Kidney (tissue), 14 donors: ENCODE measurements around the gene SCYL3. TPM values are rescaled to one million over a fixed set of nuclear protein-coding genes. Genes with fewer than 3 reads are reported as not detected.

Experiments used
- DNase-seq, 5 donors: peaks; one replicate each; pipeline ENCODE4 v3.0.0-alpha.2; 2013 to 2020
- FAIRE-seq: peaks from 2 replicates; lab custom pipeline; 2012; peaks lifted over from hg19 to GRCh38; lab: Jason Lieb, UNC
- H3K27ac ChIP-seq, 2 donors: one replicate each; pipeline ENCODE4 v1.7.0; 2013; ENCODE audit warnings: low read depth in 2 of 2, low read length in 2 of 2, inconsistent platforms in 1 of 2
- H3K27me3 ChIP-seq: one replicate; pipeline ENCODE4 v1.7.1; 2013; ENCODE audit warnings: low read length, inconsistent platforms; ENCODE audit not compliant: control insufficient read depth, insufficient read depth
- H3K36me3 ChIP-seq, 3 donors: one replicate each; pipeline versions ENCODE4 v1.7.0 to v1.7.1; 2013; ENCODE audit warnings: low read length in 3 of 3, control low read depth in 1 of 3, inconsistent platforms in 1 of 3; ENCODE audit not compliant: insufficient read depth in 3 of 3, control insufficient read depth in 2 of 3
- H3K4me1 ChIP-seq, 3 donors: one replicate each; pipeline versions ENCODE4 v1.7.0 to v1.7.1; 2013; ENCODE audit warnings: low read length in 3 of 3, inconsistent platforms in 1 of 3, low read depth in 1 of 3; ENCODE audit not compliant: control insufficient read depth in 2 of 3, insufficient read depth in 2 of 3
- H3K4me3 ChIP-seq, 3 donors: one replicate each; pipeline versions ENCODE4 v1.7.0 to v1.8.1; 2013; ENCODE audit warnings: low read length in 3 of 3, control low read depth in 1 of 3, inconsistent platforms in 1 of 3
- H3K9ac ChIP-seq, 3 donors: one replicate each; pipeline versions ENCODE4 v1.7.0 to v1.7.1; 2013; ENCODE audit warnings: low read length in 3 of 3, control low read depth in 1 of 3, inconsistent platforms in 1 of 3
- H3K9me3 ChIP-seq, 3 donors: one replicate each; pipeline versions ENCODE4 v1.7.0 to v1.7.1; 2013; ENCODE audit warnings: low read length in 3 of 3, control low read depth in 1 of 3, inconsistent platforms in 1 of 3; ENCODE audit not compliant: control insufficient read depth in 2 of 3, insufficient read depth in 1 of 3
- CTCF ChIP-seq: IDR thresholded peaks from 3 replicates; pipeline ENCODE4 v1.5.1; 2012; ENCODE audit warnings: mild to moderate bottlenecking, moderate library complexity, borderline replicate concordance; ENCODE audit not compliant: insufficient read depth; ENCODE audit errors: extremely low read depth
- intact Hi-C: fragments of 100-400 bp; cut with DNase I; formaldehyde crosslinking; loops from one replicate; pipeline ENCODE4 v1.11.1; 2022
- polyA plus RNA-seq: library from polyadenylated mRNA; stranded (reverse); fragments of 350-450 nt; fragmentation: Illumina TruSeq; extraction: RNeasy Lipid Tissue Mini Kit (QIAGEN cat#74804); gene quantifications from one replicate; pipeline ENCODE4 v1.2.3, GENCODE V29; 2014; ENCODE audit warnings: low read depth, low replicate concordance; ENCODE audit not compliant: insufficient read depth
- total RNA-seq: library from RNA; stranded (reverse); fragmentation: NEBNext Ultra II Directional; extraction: Animal tissue kit (Norgen Biotek cat#: 25700); gene quantifications from one replicate; pipeline ENCODE4 v1.2.1, GENCODE V29; 2021
- donor health status: control.
- donor health status: control.
- donor health status: control.
- donor health status: control.
- donor health status: control.
- donor health status: DM: yes; HTN: yes; CAD: no.
- donor health status: Normal renal cell carcinoma (clear cell type).

SCYL3 gene
- total and polyA plus RNA-seq, 2 donors from 2014 or later = 5.6 to 14.8 TPM

- FAIRE-seq = no peak
These were observed 54.8 kb downstream of the SCYL3 start for GRCh38 chr1:169838942-169839341.

GRCh38 chr1:169836198-169836597 is 57.5 kb downstream of the SCYL3 start:
- Histone ChIP-seq H3K36me3 (peaks cover 0 to 5% (median 0%) of the 10 kb centered on the region in 3 donors), H3K27ac (no peak overlapping the region), H3K27me3 (no peaks in the 10 kb centered on the region), H3K4me1 (no peaks in the 10 kb centered on the region), H3K9me3 (peaks cover 0 to 4% (median 0%) of the 10 kb centered on the region in 3 donors), H3K4me3 (no peak overlapping the region), H3K9ac (no peak overlapping the region)
- no peak for DNase-seq
- FAIRE-seq = no peak
- no peak for TF ChIP-seq CTCF
- intact Hi-C loops = no loop called here

More at GRCh38 chr1:169838942-169839341, 54.8 kb downstream of the SCYL3 start:
- Histone ChIP-seq H3K4me1 (no peaks in the 10 kb centered on the region), H3K27ac (no peak overlapping the region), H3K9ac (no peak overlapping the region), H3K27me3 (no peaks in the 10 kb centered on the region), H3K9me3 (peaks cover 0 to 4% (median 0%) of the 10 kb centered on the region in 3 donors), H3K4me3 (no peak overlapping the region), H3K36me3 (peaks cover 0 to 10% (median 2%) of the 10 kb centered on the region in 3 donors)
- intact Hi-C loops = no loop called here
- no peak for DNase-seq
- TF ChIP-seq CTCF = no peak

- FAIRE-seq (no peak), DNase-seq (no peak)
- no peak overlapping the region for H3K27ac ChIP-seq
These were observed 58.0 kb downstream of the SCYL3 start for GRCh38 chr1:169835647-169836046.

More at GRCh38 chr1:169835647-169836046, 58.0 kb downstream of the SCYL3 start:
- Histone ChIP-seq H3K9me3 (peaks cover 0 to 4% (median 0%) of the 10 kb centered on the region in 3 donors), H3K4me1 (no peaks in the 10 kb centered on the region), H3K9ac (no peak overlapping the region), H3K27me3 (no peaks in the 10 kb centered on the region), H3K4me3 (no peak overlapping the region), H3K36me3 (peaks cover 0 to 5% (median 0%) of the 10 kb centered on the region in 3 donors)
- intact Hi-C loops = no loop called here
- TF ChIP-seq CTCF = no peak
